ENCODE measurements around the gene MT1G.
"Not testable (repeated sequence)": the region's sequence is repeated elsewhere in the genome, so short reads cannot be mapped to it uniquely, and the experiment has no call there.

The MT1G gene

GRCh38 chr16:56621665-56622445 is 46.0 kb downstream of the MT1G start:
- DNase-seq (ENCODE audit: low spot score): not testable (repeated sequence)

DNA sequence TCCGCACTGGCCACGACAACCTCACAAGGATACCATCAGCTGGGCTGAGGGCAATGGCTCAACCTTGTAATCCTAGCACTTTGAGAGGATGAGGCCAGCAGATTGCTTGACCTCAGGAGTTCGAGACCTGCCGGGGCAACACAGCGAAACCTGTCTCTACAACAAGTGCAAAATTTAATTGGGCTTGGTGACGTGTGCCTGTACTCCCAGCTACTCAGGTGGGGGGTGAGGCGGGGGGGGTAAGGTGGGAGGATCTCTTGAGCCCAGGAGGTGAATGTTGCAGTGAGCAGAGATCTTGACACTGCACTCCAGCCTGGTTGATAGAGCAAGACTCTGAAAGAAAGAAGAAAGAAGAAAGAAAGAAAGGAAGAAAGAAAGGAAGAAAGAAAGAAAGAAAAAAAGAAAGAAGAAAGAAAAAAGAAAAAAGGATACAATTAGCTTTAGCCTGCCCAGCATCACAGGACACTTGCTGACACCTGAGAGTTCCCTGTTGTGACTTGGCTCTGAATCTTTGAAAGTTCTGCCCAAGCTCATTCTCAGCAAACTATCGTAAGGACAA is 47.4 kb downstream of the MT1G start:
- DNase-seq (ENCODE audit: low spot score): no peak

GRCh38 chr16:56618138-56618537 is 49.7 kb downstream of the MT1G start:
- no peak for DNase-seq (ENCODE audit: low spot score)

DNA sequence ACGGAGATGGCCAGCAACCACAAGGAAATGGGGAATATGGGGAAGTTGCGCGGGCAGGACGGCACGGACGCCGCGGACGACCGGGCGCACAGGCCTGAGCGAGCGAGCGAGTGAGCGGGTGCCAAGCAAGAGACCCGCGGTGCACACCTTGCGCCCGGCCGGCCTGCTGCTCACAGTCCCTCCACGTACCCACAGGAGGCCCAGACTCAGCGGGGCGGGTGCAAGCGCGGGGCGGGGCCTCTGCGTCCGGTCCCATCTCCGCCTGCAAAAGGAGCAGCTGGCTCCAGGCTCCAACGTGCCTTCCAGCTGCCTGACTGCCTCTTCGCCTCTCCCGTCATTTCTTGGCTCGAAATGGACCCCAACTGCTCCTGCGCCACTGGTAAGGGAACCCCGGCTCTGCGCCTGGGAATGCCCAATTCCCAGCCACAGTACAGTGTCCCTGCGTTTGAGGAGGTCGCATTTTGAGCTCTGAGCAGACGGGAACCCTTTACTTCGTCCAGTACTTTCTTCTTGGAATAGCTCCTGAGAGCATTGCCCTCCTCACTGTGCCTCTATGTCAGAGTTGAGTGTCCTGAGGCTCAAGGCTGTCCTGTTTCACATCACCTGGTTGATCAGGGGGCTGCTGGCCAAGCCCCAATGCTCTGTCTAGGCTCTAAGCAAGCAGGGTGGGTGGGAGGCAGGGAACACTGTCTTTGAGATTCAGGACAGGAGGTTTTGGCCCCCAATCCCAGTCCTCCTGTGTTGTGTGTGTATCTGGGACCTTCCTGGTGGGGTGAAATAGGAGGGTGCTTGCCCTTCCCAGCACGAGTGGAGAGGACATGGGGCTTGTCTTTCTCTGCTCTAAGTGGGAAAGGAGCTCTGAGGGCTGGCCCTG is 50.4 kb downstream of the MT1G start:
- no peak for DNase-seq (ENCODE audit: low spot score)
